CD4-positive, alpha-beta T cell treated with Interferon gamma for 1 hour (primary cell): ENCODE data around the gene HDGFL3.
A peak's percentile ranks its signal among the peaks of the same experiment; 100 is the strongest.
"Not testable (repeated sequence)": the region's sequence is repeated elsewhere in the genome, so short reads cannot be mapped to it uniquely, and the experiment has no call there.

Source experiments
- DNase-seq: peaks from one replicate; pipeline ENCODE4 v3.0.0-alpha.2; 2020

HDGFL3 gene

DNA sequence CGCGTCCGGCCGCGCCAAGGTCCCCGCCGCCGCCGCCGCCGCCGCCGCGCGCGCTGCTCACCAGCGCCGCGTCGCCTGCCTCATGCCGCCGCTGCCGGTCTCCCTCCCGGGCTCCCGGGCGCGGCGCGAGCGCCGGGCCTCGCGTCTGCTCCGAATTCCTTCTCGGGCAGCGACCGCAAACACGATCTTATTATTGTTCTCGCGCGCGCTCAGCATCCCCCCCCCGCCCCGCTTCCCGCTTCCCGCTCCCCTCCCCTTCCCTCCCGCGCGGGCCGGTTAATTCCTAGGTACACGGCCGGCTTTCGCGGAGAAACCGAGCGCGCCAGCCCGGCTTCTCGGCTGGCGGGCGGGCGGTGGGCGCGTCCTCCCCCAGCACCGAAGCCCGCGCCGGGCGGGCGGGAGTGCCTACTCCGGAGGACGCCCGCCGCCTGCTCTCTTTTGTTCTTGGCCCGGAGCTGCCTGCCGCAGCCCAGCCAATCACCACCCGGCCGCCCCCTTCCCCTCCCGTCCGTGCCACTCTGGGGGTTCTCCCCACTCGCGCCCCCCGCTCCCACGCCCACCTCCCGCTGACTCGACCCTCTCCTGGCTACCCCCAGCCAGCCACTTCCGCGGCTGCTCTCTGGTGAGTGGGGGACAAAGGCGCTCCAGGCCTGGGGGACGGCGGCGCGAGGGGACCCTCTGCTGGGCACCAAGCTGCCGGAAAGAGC is at the start of gene HDGFL3:
Gene HDGFL3, minus strand, starts transcription at position 164 of the 707 bp plus-strand sequence. CDS start 409 bp downstream, outside the sequence.
- DNase-seq = peak; percentile 6

DNA sequence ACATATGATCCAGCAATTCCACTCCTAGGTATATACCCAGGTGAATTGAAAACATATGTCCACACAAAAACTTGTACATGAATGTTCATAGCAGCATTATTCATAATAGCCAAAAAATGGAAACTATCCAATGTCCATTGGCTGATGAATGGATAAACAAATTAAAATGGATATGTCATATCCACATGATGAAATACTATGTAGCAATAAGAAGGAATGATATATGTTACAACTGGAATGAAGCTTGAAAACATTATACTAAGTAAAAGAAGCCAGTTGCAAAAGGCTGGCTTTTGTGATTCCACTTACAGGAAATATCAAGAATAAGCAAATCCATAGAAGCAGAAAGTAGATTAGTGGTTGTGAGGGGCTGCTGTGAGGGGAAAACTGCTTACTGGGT is 43.2 kb upstream of the HDGFL3 start:
- DNase-seq = no peak

DNA sequence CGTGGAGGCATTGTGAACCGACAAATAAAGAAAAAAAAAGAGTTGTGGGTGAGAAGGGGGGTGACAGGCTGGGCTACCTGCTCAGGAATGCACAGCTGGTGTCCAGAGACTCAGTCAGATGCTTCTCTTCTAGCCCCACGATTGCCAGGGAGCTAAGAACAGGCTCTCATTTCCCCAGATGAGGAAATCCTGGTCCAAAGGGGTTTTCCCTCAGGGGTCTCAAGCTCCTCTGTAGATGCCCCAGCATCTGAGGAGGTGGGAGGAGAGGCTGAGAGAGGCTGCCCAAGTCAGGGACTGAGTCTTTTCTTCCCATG is 41.4 kb upstream of the HDGFL3 start:
- DNase-seq = no peak

DNA sequence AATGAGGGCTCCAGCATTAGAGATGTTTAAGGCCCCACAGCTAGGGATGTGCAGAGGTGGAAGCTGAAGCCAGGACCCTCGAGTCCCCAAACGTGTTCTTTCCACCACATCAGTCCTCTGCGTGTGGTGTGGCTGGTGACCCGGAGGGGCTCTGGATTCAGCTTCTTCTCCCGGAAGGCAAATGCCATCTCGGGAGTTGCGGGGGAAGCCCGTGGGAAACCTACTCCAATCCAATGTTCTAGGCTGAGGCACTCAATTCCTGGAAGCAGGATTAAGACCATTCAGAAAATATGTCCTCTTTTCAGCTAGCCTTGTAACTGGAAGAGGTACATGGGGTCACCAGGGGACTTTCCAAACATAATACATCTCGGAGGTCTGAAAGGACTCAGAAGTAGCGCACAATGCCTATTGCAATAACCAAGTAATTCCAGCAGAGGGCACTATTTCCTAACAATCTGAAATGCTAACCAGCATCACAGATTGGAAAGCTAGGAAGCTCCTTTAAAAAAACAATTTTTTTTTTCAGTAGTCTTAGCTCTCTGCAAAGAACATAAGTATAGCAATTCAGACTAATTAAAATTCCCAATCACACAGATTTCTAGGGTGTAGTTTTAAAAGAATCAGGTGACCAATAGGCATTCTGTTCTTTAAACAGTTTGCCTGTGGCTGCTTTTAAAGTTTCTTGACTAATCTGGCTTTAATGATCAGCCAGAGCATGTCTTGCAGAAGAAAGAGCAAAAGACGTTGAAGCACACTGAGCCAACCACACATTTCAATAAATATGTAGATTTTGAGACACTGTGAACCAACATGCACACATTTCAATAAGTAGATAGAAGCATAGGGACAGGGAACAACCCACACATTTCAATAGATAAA is 40.8 kb upstream of the HDGFL3 start:
- DNase-seq = no peak

DNA sequence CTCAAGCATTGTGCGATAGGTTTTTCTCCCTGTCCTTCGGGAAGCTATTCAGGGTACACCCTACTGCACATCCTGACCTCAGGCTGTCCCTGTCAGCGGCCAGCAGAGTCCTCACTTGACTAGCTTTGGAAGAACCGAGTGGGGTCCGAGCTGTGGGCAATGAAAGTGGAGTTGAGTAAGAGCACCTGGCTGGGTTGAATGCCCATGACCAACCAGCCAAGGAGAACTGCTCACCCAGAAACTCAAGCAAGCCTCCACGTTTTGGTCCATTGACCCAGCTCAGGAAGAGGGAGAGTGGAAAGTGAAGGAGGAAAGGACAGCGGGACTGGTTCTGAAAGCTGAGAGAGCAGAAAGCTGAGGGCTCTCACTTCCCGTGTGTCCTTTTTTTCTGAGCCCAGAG is 36.0 kb upstream of the HDGFL3 start:
- DNase-seq = no peak

DNA sequence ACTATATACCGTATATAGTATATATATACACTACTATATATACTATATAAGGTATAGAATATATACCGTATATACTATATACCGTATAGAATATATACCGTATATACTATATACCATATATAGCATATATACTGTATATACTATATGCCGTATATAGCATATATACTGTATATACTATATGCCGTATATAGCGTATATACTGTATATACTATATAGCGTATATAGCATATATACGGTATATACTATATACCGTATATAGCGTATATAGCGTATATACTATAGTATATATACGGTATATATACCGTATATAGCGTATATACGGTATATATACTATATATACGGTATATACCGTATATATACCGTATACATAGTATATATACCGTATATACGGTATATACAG is 22.6 kb upstream of the HDGFL3 start:
- DNase-seq = no peak

DNA sequence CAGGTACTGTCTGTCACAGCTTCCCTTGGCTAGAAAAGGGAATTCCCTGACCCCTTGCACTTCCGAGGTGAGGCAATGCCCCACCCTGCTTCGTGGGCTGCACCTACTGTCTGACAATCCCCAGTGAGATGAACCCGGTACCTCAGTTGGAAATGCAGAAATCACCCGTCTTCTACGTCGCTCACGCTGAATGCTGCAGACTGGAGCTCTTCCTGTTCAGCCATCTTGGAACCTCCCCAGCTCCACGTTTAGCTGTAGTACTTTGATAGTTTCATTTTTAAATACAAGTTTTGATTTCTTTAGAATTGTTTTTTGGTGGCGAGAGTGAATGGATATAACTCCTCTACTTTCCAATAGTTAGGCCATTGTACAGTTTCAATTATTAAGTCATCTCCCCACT is 17.8 kb upstream of the HDGFL3 start:
- DNase-seq = no peak

DNA sequence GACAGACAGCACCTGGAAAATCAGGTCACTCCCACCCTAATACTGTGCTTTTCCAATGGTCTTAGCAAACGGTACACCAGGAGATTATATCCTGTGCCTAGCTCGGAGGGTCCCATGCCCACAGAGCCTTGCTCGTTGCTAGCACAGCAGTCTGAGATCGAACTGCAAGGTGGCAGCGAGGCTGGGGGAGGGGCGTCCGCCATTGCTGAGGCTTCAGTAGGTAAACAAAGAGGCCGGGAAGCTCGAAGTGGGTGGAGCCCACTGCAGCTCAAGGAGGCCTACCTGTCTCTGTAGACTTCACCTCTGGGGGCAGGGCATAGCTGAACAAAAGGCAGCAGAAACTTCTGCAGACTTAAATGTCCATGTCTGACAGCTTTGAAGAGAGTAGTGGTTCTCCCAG is 14.2 kb upstream of the HDGFL3 start:
- DNase-seq = not testable (repeated sequence)

DNA sequence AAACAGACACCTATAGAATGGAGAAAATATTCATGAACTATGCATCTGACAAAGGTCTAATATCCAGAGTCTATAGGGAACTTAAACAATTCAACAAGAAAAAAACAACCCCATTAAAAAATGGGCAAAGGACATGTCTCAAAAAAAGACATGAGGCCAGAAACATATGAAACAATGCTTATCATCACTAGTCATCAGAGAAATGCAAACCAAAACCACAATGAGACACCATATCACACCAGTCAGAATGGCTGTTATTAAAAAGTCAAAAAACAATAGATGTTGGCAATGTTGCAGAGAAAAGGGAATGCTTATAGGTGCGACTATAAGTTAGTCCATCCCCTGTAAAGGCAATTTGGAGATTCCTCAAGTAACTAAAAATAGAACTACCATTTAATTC is 11.4 kb upstream of the HDGFL3 start:
- DNase-seq = no peak

DNA sequence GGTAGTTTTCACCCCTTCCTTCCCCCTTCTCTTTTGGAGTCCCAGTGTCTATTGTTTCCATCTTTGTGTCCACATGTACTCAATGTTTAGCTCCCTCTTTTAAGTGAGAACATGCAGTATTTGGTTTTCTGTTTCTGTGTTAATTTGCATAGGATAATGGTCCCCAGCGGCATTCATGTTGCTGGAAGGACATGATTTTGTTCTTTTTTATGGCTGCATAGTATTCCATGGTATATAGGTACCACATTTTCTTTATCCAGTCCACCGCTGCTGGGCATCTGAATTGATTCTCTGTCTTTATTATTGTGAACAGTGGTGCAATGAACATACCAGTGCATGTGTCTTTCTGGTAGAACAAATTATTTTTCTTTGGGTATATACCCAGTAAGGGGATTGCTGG is 7.7 kb upstream of the HDGFL3 start:
- DNase-seq = no peak

DNA sequence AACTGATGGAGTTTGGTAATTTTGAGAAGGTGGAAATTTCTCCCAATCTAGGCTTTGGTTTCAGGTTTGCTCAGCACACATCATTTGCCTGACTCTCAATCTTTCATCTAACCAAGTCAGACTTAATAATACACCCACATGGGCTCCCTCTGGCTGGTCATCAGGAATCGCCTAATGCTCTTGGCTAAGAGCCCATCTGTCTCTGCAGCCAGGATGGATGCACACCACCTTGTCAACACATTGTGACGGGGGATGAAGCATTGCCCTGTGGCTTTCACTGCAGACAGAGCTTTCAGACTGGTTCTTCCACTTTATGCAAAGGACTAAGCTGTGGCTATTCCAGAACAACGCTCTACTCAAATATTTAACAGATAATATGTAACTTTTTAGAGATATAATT is 3.0 kb upstream of the HDGFL3 start:
- DNase-seq = no peak

DNA sequence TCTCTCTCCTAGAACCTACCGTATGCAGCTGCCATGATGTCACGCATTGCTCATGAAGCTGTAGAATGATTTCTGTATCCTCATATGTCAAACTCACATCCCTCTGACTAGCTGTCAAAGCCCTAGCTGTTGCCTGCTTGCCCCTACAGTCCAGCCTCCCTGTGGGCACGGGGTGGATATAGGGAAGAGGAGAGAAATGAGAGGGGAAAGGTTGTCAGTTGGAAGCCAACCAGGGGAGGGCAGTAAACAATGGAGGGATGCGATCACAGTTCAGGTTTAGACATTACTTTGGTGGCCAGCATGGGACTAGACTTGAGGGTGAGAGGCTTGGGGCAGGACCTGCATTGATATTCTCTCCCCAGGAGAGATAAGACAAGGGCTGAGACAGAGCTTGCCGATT is 1.7 kb upstream of the HDGFL3 start:
- DNase-seq = no peak

DNA sequence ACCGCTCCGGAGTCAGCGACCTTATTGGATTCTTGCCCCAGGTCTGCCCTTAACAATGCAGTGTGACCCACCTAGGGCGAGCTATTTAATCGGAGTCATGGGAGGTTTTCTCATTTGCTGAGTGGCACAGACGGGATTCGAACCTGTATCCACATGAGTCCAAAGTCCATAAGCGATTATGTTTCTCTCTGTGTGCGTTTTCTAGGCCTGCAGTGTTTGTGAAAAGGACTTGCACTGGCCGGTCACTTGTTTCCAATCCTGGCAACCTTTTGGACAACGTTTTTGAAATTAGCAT is 691 bp upstream of the HDGFL3 start:
- DNase-seq = no peak

DNA sequence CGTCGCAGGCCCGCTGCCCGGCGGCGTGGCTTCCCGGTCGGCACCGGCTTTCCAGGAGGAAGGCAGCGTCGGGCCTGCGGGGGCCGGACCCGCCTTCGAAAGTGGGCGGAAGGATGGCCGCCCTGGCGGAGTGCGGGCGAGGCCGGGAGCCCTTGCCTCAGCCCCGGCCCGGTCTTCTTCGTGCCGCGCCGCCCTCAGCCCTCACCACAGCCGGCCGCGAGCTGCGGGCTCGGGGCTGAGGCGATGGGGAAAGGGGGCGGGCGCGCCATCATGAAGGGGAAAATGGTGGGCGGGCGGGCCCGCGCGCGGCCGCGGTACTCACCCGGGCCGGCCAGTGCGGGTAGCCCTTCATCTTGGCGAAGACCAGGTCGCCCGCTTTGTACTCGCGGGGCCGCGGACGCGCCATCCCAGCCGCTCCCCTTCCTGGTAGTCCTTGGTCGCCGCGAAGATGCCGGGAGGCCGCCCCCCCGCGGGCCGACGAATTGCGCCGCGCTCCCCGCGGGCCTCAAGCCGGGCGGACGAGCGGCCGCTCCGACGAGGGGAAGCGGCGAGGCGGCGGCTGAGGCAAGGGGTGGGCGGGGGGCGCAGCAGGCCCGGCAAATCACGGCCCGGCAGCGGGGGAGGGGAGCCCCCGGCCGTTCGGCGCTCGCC is 489 bp downstream of the HDGFL3 start:
- no peak for DNase-seq

DNA sequence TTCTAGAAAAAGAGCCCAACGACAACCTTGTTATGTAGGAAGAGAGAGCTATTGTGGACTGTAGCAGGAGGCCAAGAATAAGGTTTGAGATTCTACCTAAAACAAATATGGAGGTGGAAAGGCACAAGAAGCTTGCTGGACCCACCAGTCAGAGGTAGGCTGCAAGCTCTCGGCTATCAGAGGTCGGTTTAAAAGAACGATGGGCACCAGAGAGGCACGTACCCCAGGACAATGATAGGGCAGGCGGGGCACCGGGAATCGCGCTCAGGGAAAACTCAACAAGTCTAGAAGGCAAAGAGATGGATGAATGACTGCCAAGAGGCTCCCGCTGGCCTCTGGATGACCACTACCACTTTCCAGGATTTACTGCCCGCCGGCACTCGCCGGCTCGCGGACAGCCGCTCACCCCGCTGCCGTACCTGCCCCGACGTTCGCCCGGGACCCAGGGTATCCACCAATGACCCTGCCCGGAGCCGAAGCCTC is 1.1 kb downstream of the HDGFL3 start:
- no peak for DNase-seq

DNA sequence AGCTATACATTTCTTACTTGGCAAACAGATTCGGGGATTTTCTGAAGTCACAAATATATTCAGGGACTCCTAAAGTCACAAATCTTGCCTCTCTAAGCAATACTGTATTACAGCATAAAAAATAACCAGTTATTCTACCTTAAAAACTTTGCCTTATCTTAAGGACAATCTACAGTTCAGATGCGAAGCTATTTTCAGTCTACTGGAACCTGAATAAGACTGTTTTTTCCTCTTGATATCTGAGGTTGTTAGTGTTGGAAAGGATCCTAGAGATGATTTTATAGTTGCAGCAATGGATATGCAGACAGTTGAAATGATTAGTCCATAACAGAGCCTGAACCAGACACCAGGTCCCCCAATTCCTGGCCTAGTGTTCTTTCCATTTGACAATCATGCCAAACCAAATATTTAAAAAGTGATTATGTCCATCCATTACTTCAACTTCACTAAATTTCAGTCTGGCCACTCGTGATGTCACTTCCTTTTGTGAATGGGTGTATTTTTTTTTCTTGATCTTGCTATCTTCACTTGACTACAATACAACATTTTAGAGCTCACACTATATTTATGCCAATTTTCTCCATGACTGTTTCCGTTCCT is 1.8 kb downstream of the HDGFL3 start:
- no peak for DNase-seq

DNA sequence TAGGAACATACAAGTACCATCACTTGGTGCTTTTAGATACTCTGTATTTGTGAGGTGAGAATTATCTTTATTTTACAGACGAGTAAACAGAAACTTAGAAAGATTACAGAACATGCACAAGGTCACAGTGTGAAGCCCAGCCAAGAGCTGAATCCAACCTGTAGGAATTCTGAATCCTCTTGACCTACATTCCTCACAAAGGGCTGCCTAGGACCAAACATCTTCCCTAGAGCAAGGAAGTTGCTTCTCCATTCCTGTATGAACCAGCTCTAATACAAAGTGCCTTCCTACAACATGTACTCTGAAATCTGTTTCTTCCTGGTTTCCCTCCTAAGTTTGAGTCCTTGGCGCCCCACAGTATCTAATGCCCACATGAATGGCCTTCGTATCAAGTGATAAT is 2.9 kb downstream of the HDGFL3 start:
- DNase-seq = no peak

DNA sequence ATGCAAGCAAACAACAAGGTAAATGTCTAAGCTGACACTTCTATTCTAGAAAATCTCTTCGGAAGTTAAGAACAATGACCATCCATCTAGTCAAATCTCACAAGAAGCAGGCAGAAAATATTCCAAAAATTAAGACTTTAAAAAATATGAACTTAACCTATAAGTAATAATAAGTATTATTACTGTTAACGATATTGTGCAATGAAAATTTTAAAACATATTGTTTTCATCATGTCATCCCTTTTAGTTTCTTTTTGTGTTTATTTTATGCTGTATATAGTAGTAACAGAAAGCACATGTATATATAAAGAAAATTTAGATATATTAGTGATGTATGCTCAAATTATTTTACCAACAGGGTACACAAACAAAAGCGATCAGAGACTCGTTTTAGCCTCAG is 4.1 kb downstream of the HDGFL3 start:
- no peak for DNase-seq

DNA sequence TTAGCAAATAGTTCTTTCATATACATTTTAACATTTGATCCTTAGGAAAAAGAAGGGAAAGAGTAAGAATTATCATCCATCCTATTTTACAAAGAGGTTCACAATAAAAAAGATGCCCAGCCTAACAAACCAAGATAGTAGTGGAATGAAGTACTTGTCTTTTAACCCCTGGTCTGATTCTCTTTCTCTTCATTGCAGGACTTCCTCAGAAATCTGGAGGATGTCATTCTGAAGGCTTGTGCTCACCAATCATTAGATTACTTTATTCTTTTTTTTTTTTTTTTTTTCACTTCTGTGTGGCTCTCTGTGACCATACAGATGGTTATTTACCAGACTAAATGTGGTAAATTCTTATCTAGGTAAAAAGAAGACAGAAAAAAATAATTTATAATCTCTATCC is 7.0 kb downstream of the HDGFL3 start:
- no peak for DNase-seq

DNA sequence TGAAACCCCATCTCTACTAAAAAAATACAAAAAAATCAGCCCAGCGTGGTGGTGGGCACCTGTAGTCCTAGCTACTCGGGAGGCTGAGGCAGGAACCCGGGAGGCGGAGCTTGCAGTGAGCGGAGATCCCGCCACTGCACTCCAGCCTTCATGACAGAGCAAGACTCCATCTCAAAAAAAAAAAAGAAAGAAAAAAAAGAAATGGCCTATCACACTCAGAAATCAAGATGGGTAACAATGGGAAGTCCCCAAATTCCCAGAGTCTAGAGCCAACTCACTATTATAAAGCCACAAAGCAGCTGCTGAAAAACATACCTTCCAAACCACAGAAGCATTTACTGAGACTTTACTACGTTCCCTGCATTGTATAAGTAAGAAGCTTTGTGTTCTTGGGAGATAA is 7.5 kb downstream of the HDGFL3 start:
- DNase-seq = no peak

DNA sequence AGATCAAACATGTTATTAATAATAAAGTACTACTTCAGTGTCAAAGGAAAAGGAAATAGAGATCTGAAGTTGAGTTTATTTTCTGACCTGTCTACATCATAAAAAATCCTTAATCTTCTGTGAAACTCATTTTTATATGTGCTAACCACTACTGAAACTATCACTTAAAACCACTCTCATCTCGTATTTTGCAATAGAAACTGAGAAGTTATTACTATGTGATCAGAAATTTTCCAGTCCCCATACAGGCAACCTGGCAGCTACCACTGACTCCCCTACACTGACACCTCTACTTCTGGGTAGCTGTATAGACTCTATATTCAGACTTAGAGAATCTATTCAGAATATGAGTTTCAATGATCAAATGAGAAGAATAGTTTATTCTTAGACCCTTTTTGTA is 8.3 kb downstream of the HDGFL3 start:
- DNase-seq = no peak

DNA sequence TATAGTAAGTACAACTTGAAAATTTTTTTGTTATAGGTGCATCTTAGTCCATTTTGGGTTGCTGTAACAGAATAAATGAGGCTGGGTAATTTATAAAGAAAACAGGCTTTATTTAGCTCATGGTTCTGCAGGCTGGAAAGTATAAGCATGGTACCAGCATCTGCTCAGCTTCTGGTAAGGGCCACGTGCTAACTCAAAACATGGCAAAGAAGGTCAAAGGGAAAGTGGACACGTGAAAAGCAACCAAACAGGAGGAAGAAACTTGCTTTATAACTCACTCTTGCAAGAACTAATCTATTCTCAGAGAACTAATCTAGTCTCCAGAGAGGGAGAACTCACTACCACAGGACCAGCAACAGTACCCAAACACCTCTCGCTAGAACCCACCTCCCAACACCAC is 9.1 kb downstream of the HDGFL3 start:
- DNase-seq = no peak

DNA sequence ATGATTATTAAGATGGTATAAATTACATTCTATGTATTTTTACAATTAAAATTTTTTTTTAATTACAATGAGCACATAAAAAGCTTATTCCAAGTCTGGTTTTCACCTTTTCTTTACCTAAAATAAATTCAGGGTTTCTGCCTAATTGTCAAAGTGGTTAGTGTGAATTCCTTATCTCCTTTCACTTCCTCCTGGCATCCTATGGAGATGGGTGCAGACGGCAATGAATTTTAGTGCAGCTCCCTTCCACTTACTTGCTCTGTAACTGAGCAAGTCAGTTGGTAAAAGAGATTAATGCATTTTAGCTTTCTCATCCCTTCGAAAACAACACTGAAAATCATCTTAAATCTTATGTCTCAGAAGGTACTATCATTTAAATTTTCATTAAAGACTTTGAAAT is 13.1 kb downstream of the HDGFL3 start:
- DNase-seq = no peak

DNA sequence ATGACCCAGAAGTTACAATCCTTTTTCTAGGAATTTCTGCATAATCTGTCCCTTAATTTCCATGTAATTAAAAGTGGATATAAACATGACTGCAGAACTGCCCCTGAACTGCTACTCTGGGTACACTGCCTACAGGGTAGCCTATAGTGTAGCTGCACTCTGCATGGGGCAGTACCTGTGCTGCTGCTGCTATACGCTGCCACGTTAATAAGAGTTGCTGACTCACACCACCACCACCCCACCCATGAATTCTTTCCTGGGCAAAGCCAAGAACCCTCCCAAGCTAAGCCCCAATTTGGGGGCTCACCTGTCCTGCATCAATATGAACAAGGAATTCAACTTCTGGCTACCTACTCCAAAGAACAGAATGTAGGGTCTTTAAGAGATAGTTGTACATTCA is 13.9 kb downstream of the HDGFL3 start:
- no peak for DNase-seq
